GM12878 (cell line): ENCODE measurements around the gene TMEM167A. TPM values are rescaled to one million over a fixed set of nuclear protein-coding genes. Genes with fewer than 3 reads are reported as not detected.

ENCODE experiments used
- ATAC-seq: fragments of 200-7000 bp; cut with Tn5 transposase; 3 replicates; pipeline ENCODE4 v1.9.1; 2020; ENCODE audit warnings: mild to moderate bottlenecking, moderate library complexity
- BruUV-seq: library from RNA; stranded (reverse); fragments of 400-500 nt; replicated peaks from 2 replicates; lab custom pipeline; 2021; lab: Mats Ljungman, UMichigan
- CTCF ChIA-PET: fragments of 300-600 bp; sonication (Branson Sonifier 250); formaldehyde crosslinking; extraction: SDS; loops from one replicate; lab custom pipeline; 2021; ENCODE audit warnings: inconsistent platforms; lab: Yijun Ruan, JAX
- POLR2A ChIA-PET: fragments of 350-600 bp; formaldehyde crosslinking; extraction: SDS; loops from one replicate; lab custom pipeline; 2021; ENCODE audit warnings: inconsistent platforms; lab: Charles Lee
- RAD21 ChIA-PET: fragments of 300-600 bp; sonication (Branson Sonifier 250); formaldehyde crosslinking; loops from one replicate; lab custom pipeline; 2023; ENCODE audit warnings: antibody characterized with exemption; ENCODE audit not compliant: unreplicated experiment; lab: Charles Lee
- SMC1A ChIA-PET: fragments of 300-600 bp; sonication (Branson Sonifier 250); formaldehyde crosslinking; loops from one replicate; lab custom pipeline; 2023; ENCODE audit not compliant: unreplicated experiment, uncharacterized antibody; lab: Charles Lee
- DNase-seq: peaks from one replicate; pipeline ENCODE4 v3.0.0-alpha.2; 2011; ENCODE audit warnings: low read depth, low spot score
- FAIRE-seq: peaks from 3 replicates; lab custom pipeline; 2011; peaks lifted over from hg19 to GRCh38; lab: Jason Lieb, UNC
- H2AFZ ChIP-seq: 2 replicates; pipeline ENCODE4 v1.6.0; 2011; ENCODE audit warnings: low read depth, low read length, control low read depth; ENCODE audit not compliant: control insufficient read depth
- H3K27ac ChIP-seq: 2 replicates; pipeline ENCODE4 v1.5.1; 2011; ENCODE audit warnings: control low read depth; ENCODE audit not compliant: control insufficient read depth, insufficient read depth
- H3K27me3 ChIP-seq, 2 experiments: replicated peaks in 1 of 2; 2 replicates each; pipeline versions ENCODE4 v1.6.0 to v1.6.1; 2011; ENCODE audit warnings: low read length in 1 of 2; ENCODE audit not compliant: control insufficient read depth in 2 of 2, insufficient read depth in 2 of 2
- H3K36me3 ChIP-seq, 2 experiments: 2 replicates each; pipeline ENCODE4 v1.5.1; 2011; ENCODE audit warnings: low read length in 1 of 2; ENCODE audit not compliant: control insufficient read depth in 2 of 2, insufficient read depth in 2 of 2
- H3K4me1 ChIP-seq: 2 replicates; pipeline ENCODE4 v1.6.1; 2011; ENCODE audit warnings: mild to moderate bottlenecking, low read length, moderate library complexity, mixed read lengths; ENCODE audit not compliant: control insufficient read depth, insufficient read depth
- H3K4me2 ChIP-seq: 2 replicates; pipeline ENCODE4 v1.6.0; 2011; ENCODE audit warnings: control low read depth; ENCODE audit not compliant: control insufficient read depth, insufficient read depth
- H3K4me3 ChIP-seq: fragments of 200-600 bp; sonication (generic); 2 replicates; pipeline ENCODE4 v1.5.1; 2016
- H3K79me2 ChIP-seq: 2 replicates; pipeline ENCODE4 v1.6.0; 2011; ENCODE audit warnings: low read length; ENCODE audit not compliant: control insufficient read depth, insufficient read depth
- H3K9ac ChIP-seq: 2 replicates; pipeline ENCODE4 v1.8.0; 2011; ENCODE audit warnings: low read length, control low read depth, mixed read lengths; ENCODE audit not compliant: control insufficient read depth, insufficient read depth
- H3K9me3 ChIP-seq: replicated peaks from 3 replicates; pipeline ENCODE4 v1.5.1; 2011; ENCODE audit warnings: mild to moderate bottlenecking, low read length; ENCODE audit not compliant: control insufficient read depth, insufficient read depth
- H4K20me1 ChIP-seq: 2 replicates; pipeline ENCODE4 v1.6.0; 2011; ENCODE audit not compliant: control insufficient read depth, insufficient read depth
- NBN ChIP-seq: fragments of 450-650 bp; IDR thresholded peaks from 2 replicates; pipeline ENCODE4 v1.6.1; 2016
- NKRF ChIP-seq: fragments of 450-650 bp; conservative IDR thresholded peaks from 2 replicates; pipeline ENCODE4 v1.6.1; 2017; ENCODE audit warnings: mild to moderate bottlenecking, moderate library complexity
- PAX8 ChIP-seq: fragments of 450-650 bp; IDR thresholded peaks from 2 replicates; pipeline ENCODE4 v1.6.1; 2017; ENCODE audit warnings: mild to moderate bottlenecking, moderate library complexity
- POLR2AphosphoS5 ChIP-seq: IDR thresholded peaks from 2 replicates; pipeline ENCODE4 v1.6.1; 2011; ENCODE audit warnings: mild to moderate bottlenecking, low read length, inconsistent platforms
- RB1 ChIP-seq: fragments of 450-650 bp; formaldehyde crosslinking; IDR thresholded peaks from 2 replicates; pipeline ENCODE4 v1.6.1; 2017; ENCODE audit warnings: mild to moderate bottlenecking, borderline replicate concordance
- RUNX3 ChIP-seq: IDR thresholded peaks from 2 replicates; pipeline ENCODE4 v1.6.1; 2012; ENCODE audit warnings: low read length, inconsistent platforms
- SIN3A ChIP-seq: IDR thresholded peaks from 2 replicates; pipeline ENCODE4 v1.6.1; 2012; ENCODE audit warnings: low read depth, low read length, improper control_type of control experiment
- WGBS: methylation state at CpG from one replicate; pipeline ENCODE4 v1.1.6; 2016; ENCODE audit warnings: low lambda C conversion rate; ENCODE audit not compliant: insufficient replicate concordance, insufficient coverage; ENCODE audit errors: missing lambda C conversion rate; 5-methylcytosine and 5-hydroxymethylcytosine counted together
- in situ Hi-C: fragments of 300-500 bp; cut with MboI; formaldehyde crosslinking; loops from 9 replicates; pipeline ENCODE4 v1.14.3; 2018; ENCODE audit warnings: mixed read lengths
- intact Hi-C: fragments of 100-400 bp; cut with micrococcal nuclease; formaldehyde crosslinking; loops from one replicate; pipeline ENCODE4 v1.14.2; 2022; ENCODE audit not compliant: unreplicated experiment
- polyA plus RNA-seq, 11 experiments: library from polyadenylated mRNA; depleted of rRNA in 4 of 11; unstranded in 6 of 11; stranded (reverse) in 5 of 11; fragments of >200 nt; fragmentation: Nextera tagmentation in 4 of 11; fragmentation: Illumina TruSeq in 1 of 11; extraction: Ambion mirVana in 4 of 11; extraction: Trizol in 1 of 11; gene quantifications; 1 replicate in 1 of 11; 2 replicates in 10 of 11; pipeline versions ENCODE4 v1.2.1 to v1.2.3, GENCODE V29; 2011 to 2016; ENCODE audit warnings: inconsistent platforms in 2 of 11, missing spikeins in 2 of 11, low read depth in 1 of 11
- total RNA-seq, 4 experiments: library from RNA; depleted of rRNA in 3 of 4; stranded (reverse); fragments of >200 nt in 3 of 4; fragmentation: Illumina TruSeq in 1 of 4; extraction: Trizol in 1 of 4; gene quantifications; 2 replicates each; pipeline versions ENCODE4 v1.2.1 to v1.2.3, GENCODE V29; 2013 to 2021
- TF ChIP-seq, protein P1 (sequence below): fragments of 450-650 bp; formaldehyde crosslinking; IDR thresholded peaks from 2 replicates; pipeline ENCODE4 v1.4.0; 2020; ENCODE audit warnings: mild to moderate bottlenecking, moderate library complexity
- TF ChIP-seq, protein P2 (sequence below): IDR thresholded peaks from 2 replicates; pipeline ENCODE4 v1.6.1; 2011; ENCODE audit warnings: borderline replicate concordance, low read depth, mild to moderate bottlenecking, moderate library complexity, low read length; ENCODE audit not compliant: insufficient read depth, poor library complexity, severe bottlenecking

Gene TMEM167A
- total and polyA plus RNA-seq, 10 of the 15 experiments (the other 5 are each of a cell fraction or from before 2014, with no cell fraction given), result 29.5 to 363 (median 85.6) TPM

- Histone ChIP-seq H3K4me3 (no peak overlapping the region), H4K20me1 (no peaks in the 10 kb centered on the region), H2AFZ (no peak overlapping the region), H3K9me3 (peaks cover 6% of the 10 kb centered on the region), H3K36me3 (no peaks in the 10 kb centered on the region), H3K4me2 (no peak overlapping the region), H3K27ac (no peak overlapping the region), H3K79me2 (no peaks in the 10 kb centered on the region), H3K4me1 (0 out of 2 replicates have a peak, but pooled peaks cover 6% of the 10 kb centered on the region), H3K9ac (no peak overlapping the region), H3K27me3 (no peaks in the 10 kb centered on the region)
- FAIRE-seq, result no peak
- no peak for DNase-seq
- TF ChIP-seq RUNX3 (no peak), NBN (no peak), POLR2AphosphoS5 (no peak), SIN3A (no peak), RB1 (no peak), PAX8 (no peak), NKRF (no peak)
- TF ChIP-seq, protein P1, sequence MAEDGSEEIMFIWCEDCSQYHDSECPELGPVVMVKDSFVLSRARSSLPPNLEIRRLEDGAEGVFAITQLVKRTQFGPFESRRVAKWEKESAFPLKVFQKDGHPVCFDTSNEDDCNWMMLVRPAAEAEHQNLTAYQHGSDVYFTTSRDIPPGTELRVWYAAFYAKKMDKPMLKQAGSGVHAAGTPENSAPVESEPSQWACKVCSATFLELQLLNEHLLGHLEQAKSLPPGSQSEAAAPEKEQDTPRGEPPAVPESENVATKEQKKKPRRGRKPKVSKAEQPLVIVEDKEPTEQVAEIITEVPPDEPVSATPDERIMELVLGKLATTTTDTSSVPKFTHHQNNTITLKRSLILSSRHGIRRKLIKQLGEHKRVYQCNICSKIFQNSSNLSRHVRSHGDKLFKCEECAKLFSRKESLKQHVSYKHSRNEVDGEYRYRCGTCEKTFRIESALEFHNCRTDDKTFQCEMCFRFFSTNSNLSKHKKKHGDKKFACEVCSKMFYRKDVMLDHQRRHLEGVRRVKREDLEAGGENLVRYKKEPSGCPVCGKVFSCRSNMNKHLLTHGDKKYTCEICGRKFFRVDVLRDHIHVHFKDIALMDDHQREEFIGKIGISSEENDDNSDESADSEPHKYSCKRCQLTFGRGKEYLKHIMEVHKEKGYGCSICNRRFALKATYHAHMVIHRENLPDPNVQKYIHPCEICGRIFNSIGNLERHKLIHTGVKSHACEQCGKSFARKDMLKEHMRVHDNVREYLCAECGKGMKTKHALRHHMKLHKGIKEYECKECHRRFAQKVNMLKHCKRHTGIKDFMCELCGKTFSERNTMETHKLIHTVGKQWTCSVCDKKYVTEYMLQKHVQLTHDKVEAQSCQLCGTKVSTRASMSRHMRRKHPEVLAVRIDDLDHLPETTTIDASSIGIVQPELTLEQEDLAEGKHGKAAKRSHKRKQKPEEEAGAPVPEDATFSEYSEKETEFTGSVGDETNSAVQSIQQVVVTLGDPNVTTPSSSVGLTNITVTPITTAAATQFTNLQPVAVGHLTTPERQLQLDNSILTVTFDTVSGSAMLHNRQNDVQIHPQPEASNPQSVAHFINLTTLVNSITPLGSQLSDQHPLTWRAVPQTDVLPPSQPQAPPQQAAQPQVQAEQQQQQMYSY (CRISPR knock-in tag), result no peak
- TF ChIP-seq, protein P2, sequence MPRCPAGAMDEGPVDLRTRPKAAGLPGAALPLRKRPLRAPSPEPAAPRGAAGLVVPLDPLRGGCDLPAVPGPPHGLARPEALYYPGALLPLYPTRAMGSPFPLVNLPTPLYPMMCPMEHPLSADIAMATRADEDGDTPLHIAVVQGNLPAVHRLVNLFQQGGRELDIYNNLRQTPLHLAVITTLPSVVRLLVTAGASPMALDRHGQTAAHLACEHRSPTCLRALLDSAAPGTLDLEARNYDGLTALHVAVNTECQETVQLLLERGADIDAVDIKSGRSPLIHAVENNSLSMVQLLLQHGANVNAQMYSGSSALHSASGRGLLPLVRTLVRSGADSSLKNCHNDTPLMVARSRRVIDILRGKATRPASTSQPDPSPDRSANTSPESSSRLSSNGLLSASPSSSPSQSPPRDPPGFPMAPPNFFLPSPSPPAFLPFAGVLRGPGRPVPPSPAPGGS, result no peak
- ATAC-seq, result no peak
- intact Hi-C loops, result no loop called here
- in situ Hi-C loops, result no loop called here
- no TSS peak for BruUV-seq
- CTCF ChIA-PET, result no interaction called here
- SMC1A ChIA-PET, result no interaction called here
- 79% methylated on average over 2 of the region's 2 CpGs for WGBS
- POLR2A ChIA-PET, result no interaction called here
- RAD21 ChIA-PET, result no interaction called here
These were observed 15.4 kb upstream of the TMEM167A start for GRCh38 chr5:83092619-83093018.
